AG04450 (cell line): ENCODE results near the gene EIF3F. TPM values are rescaled to one million over a fixed set of nuclear protein-coding genes. Genes with fewer than 3 reads are reported as not detected.

Experiments used
- CTCF ChIA-PET: fragments of 300-600, 350-600 bp; formaldehyde crosslinking; extraction: SDS; loops from one replicate; lab custom pipeline; 2022; ENCODE audit warnings: antibody characterized with exemption, inconsistent platforms; lab: Charles Lee
- POLR2A ChIA-PET: fragments of 350-600 bp; formaldehyde crosslinking; extraction: SDS; loops from one replicate; lab custom pipeline; 2021; ENCODE audit warnings: antibody characterized with exemption, inconsistent platforms; lab: Yijun Ruan, JAX
- DNase-seq: peaks from one replicate; pipeline ENCODE4 v3.0.0-alpha.2; 2011; ENCODE audit warnings: low read depth, low spot score
- H3K27ac ChIP-seq: one replicate; pipeline ENCODE4 v1.5.1; 2012; ENCODE audit warnings: low read depth, low read length, control low read depth
- H3K27me3 ChIP-seq: one replicate; pipeline ENCODE4 v1.6.0; 2012; ENCODE audit warnings: low read length; ENCODE audit not compliant: control insufficient read depth, insufficient read depth
- H3K4me3 ChIP-seq: 2 replicates; pipeline ENCODE4 v1.5.1; 2011; ENCODE audit warnings: mild to moderate bottlenecking, low read depth, low read length, control low read depth
- H3K9me3 ChIP-seq: 2 replicates; pipeline ENCODE4 v1.5.1; 2012; ENCODE audit warnings: low read length; ENCODE audit not compliant: control insufficient read depth, insufficient read depth
- polyA plus RNA-seq: library from polyadenylated mRNA; depleted of rRNA; stranded (reverse); fragments of >200 nt; gene quantifications from 2 replicates; pipeline ENCODE4 v1.2.3, GENCODE V29; 2011
- TF ChIP-seq, protein P1 (sequence below): IDR thresholded peaks from 2 replicates; pipeline ENCODE4 v1.5.1; 2011; ENCODE audit warnings: low read depth, low read length, control low read depth, inconsistent platforms

EIF3F gene
- polyA plus RNA-seq, 1 experiment, result 216 TPM

DNA sequence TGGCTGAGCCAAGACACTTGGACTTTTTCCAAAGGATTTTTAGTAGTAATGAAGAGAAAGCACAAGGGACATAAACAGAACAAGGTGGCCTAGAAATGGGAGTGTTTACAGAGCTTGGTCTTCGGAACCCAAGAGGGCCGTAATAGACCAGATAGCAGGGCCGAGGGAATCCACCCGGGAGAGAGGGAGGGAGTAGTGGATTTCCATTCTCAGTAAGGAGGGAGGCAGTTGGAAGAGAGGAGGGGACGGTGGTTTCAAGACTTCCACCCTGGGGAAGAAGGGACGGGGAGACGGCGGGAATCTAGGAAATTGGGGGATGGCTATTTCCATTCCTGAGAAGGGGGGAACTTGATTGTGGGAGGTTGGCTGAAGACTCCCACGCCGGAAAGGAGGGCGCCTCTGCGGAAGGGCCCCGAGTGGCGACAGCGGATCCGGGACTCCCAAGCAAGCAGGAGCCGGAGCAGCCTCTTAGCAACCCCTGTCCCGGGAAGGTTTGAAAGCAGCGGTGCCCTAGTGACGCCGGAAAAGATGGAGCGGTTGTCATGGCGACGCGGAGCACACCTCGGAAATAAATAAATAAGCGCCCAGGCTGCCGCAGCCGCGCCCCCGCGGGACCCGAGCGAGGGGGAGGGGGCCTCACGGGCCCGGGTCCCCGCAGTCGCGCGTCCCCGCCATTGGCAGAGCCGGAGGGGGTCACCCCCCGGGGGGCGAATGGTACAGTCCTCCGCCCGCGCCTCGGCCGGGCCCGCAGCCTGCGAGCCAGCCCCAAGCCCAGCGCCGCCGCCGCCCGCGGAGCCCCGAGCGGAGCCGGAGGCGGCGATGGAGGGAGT is 31.6 kb downstream of the EIF3F start:
- POLR2A ChIA-PET, result no interaction called here
- CTCF ChIA-PET, result interaction anchor here (0.8 to 6.3 kb wide), 7 partner anchors 12 to 81 kb away, joined by 3 to 66 read pairs (median 11); partner anchors contain the start of gene EIF3F
- DNase-seq, result peak; percentile 16
- H3K27ac ChIP-seq, result no peak overlapping the region
- peaks cover 2% of the 10 kb centered on the region for H3K27me3 ChIP-seq
- H3K9me3 ChIP-seq, result no peaks in the 10 kb centered on the region
- peak overlapping the region; percentile 70 for H3K4me3 ChIP-seq
- TF ChIP-seq, protein P1, sequence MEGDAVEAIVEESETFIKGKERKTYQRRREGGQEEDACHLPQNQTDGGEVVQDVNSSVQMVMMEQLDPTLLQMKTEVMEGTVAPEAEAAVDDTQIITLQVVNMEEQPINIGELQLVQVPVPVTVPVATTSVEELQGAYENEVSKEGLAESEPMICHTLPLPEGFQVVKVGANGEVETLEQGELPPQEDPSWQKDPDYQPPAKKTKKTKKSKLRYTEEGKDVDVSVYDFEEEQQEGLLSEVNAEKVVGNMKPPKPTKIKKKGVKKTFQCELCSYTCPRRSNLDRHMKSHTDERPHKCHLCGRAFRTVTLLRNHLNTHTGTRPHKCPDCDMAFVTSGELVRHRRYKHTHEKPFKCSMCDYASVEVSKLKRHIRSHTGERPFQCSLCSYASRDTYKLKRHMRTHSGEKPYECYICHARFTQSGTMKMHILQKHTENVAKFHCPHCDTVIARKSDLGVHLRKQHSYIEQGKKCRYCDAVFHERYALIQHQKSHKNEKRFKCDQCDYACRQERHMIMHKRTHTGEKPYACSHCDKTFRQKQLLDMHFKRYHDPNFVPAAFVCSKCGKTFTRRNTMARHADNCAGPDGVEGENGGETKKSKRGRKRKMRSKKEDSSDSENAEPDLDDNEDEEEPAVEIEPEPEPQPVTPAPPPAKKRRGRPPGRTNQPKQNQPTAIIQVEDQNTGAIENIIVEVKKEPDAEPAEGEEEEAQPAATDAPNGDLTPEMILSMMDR, result no peak

DNA sequence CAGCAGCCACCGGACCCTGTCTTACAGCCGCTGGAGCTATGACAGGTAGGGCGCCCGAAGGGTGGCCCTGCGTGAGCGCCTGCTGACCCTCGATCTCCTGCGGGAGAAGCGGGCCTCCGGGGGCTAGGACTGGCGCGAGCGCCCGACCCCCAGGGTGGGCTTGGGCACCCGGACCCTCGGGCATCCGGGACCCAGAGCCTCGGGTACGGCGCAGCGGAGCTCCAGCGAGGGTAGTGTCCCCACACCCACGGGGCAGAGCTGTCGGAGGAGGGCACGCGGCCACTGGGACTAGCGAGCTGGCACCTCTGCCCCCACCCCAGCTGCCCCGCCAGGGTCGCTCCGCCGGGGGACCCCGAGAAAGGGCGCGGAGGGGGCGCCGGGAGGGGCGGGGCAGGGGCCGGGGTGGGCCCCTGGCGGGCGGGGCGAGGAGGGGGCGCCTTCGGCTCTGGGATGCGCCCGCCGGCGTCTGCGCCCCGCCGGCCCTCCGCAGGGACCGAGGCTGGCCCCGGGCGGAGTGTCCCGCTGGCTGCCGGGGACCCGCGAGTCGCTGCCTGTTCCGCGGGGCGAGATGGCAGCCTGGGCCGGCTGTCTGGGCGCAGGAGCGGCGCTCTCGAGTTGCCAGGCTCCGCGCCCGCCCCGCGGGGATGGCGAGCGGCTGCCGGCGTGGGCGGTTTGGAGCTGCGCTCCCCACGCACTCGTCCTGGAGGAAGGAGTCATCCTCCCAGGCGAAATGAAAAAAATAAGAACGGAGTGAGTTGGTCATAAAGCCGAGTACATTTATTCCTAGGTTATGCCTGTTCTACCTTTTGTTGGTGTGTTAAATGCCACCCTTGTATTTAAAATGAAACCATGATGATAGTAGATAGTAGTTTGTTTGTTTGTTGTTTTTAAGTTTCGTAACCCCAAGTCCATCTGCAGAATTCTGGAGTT is 32.4 kb downstream of the EIF3F start:
- no peak for DNase-seq
- TF ChIP-seq, protein P1, result no peak
- no peaks in the 10 kb centered on the region for H3K9me3 ChIP-seq
- peak overlapping the region; percentile 70 for H3K4me3 ChIP-seq
- ChIA-PET POLR2A (no interaction called here), CTCF (interaction anchor here (0.6 to 6.3 kb wide), 5 partner anchors 14 to 219 kb away, joined by 3 to 66 read pairs (median 5); no protein-coding TSS in a partner anchor)
- no peak overlapping the region for H3K27ac ChIP-seq
- no peaks in the 10 kb centered on the region for H3K27me3 ChIP-seq

GRCh38 chr11:8020244-8020597 is 33.1 kb downstream of the EIF3F start:
- Histone ChIP-seq H3K27me3 (no peaks in the 10 kb centered on the region), H3K9me3 (no peaks in the 10 kb centered on the region), H3K27ac (no peak overlapping the region), H3K4me3 (peak overlapping the region; percentile 70)
- TF ChIP-seq, protein P1, result no peak
- ChIA-PET CTCF (interaction anchor here (0.6 to 4.0 kb wide), 4 partner anchors 33 to 219 kb away, joined by 6 to 52 read pairs (median 20); partner anchors contain the start of gene EIF3F), POLR2A (no interaction called here)
- no peak for DNase-seq

DNA sequence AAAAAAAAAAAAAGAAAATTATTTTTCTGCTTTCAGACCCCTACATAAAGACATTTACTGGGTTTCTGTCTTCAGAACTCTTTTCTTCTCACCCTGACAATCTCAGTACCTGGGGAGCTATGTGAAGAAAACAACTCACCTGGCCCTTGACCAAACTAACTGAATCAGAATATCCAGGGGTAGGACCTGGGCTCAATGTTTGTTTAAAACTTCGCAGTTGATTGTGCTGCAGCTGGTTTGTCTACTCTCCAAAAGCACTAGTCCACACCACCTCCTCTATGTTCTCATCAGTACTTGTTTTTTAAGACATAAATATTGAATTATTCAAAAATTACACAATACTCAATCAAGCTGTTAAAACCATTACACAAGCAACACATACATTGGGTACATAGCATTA is 34.8 kb downstream of the EIF3F start:
- TF ChIP-seq, protein P1, result no peak
- no peak for DNase-seq
- Histone ChIP-seq H3K27me3 (no peaks in the 10 kb centered on the region), H3K4me3 (no peak overlapping the region), H3K27ac (no peak overlapping the region), H3K9me3 (no peaks in the 10 kb centered on the region)
- ChIA-PET POLR2A (interaction anchor here (0.7 kb wide), 1 partner anchor 10 kb away, joined by 5 read pairs; no protein-coding TSS in a partner anchor), CTCF (interaction anchor here (0.6 to 4.7 kb wide), 8 partner anchors 12 to 545 kb away, joined by 3 to 52 read pairs (median 18); partner anchors contain the start of gene EIF3F)
